Effector CD8-positive, alpha-beta T cell (primary cell): ENCODE results near the gene ALB.

Experiments used
- DNase-seq: peaks from one replicate; lab custom pipeline; 2025; lab: John Stamatoyannopoulos, UW

Gene ALB

GRCh38 chr4:73450398-73451004 is 46.4 kb downstream of the ALB start:
- no peak for DNase-seq

DNA sequence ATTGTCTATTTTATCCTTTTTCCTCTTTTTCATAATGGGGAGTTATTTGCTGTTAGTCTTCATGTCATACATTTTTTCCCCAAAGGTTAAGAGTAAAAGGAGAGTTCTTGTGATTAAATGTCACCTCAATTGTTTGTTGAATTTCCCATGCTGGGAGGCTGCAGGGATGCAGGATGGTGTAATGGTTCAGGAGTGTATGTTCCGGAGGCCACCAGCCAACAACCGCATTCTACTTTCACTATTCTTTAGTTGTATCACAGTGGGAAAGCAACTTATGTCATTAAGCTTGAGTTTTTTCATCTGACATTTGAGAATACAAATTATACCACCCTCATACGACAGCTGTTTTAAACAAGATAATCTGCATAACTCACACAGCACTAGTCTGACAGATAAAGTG is 47.3 kb downstream of the ALB start:
- DNase-seq = no peak

GRCh38 chr4:73451981-73452747 is 48.1 kb downstream of the ALB start:
- DNase-seq = no peak

- DNase-seq = no peak
These were observed 49.0 kb downstream of the ALB start for GRCh38 chr4:73452953-73453700.

DNA sequence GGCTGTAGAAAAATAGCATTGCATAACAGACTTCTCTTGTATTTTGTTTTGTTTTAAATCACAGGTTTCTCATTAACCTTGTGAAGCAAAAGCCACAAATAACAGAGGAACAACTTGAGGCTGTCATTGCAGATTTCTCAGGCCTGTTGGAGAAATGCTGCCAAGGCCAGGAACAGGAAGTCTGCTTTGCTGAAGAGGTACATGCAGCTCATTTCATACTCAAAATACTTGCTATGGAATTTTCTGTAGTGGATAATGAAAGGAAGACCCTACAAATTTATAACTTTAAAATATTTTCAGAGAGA is 49.6 kb downstream of the ALB start:
- DNase-seq = no peak

GRCh38 chr4:73454920-73455319 is 50.8 kb downstream of the ALB start:
- DNase-seq = no peak

DNA sequence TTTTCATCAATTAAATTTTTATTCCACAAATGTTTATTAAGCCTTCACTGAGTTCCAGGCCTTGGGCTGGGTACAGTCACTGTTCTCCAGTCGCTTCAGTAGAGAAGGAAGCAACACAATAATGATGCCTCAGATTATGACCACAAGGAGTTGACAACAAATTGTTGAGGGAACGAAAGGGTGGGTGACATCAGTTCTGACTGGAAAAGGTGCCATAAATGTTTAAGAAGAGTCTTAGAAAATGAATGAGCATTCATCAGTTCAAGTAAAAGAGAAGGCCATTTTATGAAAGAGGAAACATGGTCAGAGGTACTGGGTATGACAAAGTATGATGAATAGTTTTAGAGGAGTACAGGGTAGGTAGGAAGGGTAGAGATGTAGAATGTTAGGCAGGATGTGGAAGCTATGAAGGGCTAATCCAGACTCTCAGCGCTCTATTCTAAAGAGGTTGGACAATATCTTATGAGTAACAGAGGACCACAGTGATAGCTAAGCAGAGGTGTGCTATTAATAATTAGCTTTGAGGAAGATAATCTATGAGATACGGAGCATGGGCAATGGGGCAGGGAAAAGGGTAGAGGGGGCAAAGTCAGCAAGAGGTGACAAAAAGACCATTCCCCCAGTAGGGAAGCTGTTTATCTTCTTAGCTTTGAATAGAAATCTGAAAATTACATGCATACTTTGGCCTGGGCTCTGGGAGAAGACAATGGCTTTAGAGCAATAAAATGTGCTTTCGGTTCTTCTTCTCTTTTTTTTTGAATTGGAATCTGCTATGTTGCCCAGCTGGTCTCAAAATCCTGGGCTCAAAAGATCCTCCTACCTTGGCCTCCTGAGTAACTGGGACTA is 52.3 kb downstream of the ALB start:
- no peak for DNase-seq

- no peak for DNase-seq
These were observed 54.3 kb downstream of the ALB start for GRCh38 chr4:73458184-73459047.

GRCh38 chr4:73459048-73459421 is 54.9 kb downstream of the ALB start:
- no peak for DNase-seq

DNA sequence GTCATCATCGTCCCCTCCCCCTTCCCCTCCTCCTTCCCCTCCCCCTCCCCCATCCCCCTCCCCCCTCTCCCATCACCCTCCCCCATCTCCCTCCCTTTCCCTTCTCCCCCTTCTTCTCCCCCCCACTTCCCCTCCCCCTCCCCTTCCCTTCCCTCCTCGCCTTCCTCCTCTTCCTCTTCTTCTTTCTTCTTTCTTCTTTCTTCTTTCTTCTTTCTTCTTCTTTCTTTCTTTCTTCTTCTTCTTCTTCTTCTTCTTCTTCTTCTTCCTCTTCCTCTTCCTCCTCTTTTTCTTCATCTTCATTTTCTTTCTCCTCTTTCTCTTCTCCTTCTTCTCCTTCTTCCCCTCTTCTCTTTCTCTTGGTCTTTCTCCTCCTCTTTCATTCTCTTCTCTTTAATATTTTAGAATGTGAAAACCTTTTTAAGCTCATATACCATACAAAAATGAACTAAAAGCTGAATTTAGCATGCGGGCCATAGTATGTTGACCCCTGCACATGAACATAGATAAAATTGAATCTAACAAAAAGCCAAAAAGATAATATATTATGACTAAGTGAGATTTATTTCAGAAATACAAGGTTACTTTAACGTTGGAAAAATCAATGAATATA is 56.9 kb downstream of the ALB start:
- DNase-seq = no peak

- DNase-seq = no peak
These were observed 64.1 kb downstream of the ALB start for GRCh38 chr4:73468170-73468569.

DNA sequence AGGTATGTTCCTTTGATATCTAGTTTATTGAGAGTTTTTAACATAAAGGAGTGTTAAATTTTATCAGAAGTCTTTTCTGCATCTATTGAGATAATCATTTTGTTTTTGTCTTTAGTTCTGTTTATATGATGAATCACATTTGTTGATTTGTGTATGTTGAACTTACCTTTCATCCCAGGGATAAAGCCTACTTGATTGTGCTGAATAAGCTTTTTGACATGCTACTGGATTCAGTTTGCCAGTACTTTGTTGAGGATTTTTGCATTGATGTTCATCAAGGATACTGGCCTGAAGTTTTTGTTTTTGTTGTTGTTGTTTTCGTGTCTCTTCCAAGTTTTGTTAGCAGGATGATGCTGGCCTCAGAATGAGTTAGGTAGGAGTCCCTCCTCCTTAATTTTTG is 66.6 kb downstream of the ALB start:
- DNase-seq = no peak
